GM18526 (cell line): ENCODE measurements around the gene TMEM213.

Source experiments
- POLR2A ChIP-seq: IDR thresholded peaks from 3 replicates; pipeline ENCODE4 v1.6.1; 2011; ENCODE audit not compliant: insufficient read length; ENCODE audit errors: extremely low read depth

TMEM213 gene

DNA sequence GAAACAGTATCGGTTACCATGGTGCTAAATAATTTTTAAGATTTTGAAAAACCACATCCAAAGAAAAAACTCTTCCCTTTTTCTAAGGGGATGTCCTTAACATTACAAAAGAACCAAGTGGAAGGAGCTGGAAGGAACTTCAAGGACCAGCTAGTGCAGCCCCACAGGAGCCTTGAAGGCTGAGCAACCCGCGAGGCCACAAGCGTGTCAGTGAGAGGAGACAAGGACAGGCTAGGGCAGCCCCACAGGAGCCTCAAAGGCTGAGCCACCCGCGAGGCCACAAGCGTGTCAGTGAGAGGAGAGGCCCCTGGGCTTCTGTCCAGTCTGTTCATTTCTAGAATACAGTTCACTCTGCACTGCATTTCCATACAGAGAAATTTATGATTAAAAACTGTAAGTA, 80.3 kb downstream of the TMEM213 start:
- no peak for TF ChIP-seq POLR2A

DNA sequence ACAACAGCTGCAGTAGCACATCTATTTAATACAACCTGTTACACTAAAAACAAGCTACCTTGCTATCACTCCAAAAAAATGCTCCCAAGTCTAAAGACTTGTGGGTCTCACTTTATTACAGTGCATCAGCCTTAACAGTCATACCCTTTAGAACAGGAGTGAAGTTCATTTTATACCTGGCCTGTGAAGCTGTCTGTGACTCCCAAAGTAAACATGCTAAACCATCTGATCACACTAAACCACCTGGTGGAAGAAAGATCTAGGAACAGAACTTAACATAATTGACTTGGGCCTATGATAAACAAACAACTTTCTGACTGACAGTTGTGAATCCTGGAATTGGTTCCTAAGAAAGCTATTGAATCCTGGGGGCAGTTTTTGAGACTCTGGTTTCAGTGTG, 81.1 kb downstream of the TMEM213 start:
- no peak for TF ChIP-seq POLR2A

GRCh38 chr7:138879356-138879755, 81.6 kb downstream of the TMEM213 start:
- TF ChIP-seq POLR2A, result no peak

GRCh38 chr7:138880881-138881578, 83.2 kb downstream of the TMEM213 start:
- no peak for TF ChIP-seq POLR2A

- TF ChIP-seq POLR2A, result no peak
Observed at GRCh38 chr7:138881579-138882188, 83.9 kb downstream of the TMEM213 start.

- no peak for TF ChIP-seq POLR2A
Observed at GRCh38 chr7:138882249-138882648, 84.5 kb downstream of the TMEM213 start.

DNA sequence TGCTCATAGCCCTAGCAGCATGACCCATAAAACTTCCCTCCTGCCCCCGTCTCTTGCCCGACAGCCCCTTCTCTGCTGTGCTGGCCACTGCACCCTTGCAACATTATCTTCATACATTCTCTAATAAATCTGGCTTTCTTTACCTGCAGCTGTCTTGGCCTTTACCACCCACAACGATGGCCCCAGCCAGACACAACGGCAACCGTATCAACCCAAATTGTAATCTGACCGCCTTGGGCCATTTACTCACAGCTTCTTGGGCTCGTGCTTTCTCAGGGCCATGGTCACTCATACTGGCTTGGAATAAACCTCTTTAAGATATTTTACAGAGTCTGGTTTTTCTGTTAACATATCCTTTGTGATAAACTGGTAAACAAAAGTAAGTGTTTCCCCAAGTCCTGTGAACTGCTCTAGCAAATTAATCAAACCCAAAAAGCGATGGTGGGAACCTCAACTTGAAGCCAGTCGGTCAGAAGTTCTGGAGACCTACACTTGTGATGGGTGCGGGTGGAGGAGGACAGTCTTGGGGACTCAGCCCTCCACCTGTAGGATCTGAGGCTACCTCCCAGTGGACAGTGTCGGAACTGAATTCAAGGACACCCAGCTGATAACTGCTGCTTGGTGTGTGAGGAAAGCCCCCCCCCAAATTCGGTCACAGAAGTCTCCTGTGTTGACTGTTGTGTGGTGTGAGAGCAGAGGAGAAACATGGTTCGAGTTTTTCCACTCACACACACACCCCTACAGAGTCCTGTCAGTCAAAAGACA, 87.8 kb downstream of the TMEM213 start:
- TF ChIP-seq POLR2A, result no peak

DNA sequence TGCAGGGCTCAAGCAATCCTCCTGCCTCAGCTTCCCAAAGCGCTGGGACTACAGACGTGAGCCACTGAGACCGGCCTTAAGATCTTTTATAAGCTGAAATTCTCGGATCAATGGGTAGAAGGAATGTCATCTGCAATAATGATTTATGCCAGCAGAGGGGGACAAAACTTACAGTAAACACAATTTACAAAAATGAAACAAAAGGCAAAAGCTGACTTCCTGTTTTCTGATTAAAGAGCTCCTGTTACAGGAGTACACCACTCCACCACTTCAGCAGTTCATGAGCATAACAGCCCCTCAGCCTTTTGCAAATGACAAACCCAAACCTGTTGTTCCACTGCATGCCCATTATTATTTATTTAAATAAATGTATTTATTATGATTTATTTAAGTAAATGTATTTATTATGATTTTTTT, 88.7 kb downstream of the TMEM213 start:
- no peak for TF ChIP-seq POLR2A

DNA sequence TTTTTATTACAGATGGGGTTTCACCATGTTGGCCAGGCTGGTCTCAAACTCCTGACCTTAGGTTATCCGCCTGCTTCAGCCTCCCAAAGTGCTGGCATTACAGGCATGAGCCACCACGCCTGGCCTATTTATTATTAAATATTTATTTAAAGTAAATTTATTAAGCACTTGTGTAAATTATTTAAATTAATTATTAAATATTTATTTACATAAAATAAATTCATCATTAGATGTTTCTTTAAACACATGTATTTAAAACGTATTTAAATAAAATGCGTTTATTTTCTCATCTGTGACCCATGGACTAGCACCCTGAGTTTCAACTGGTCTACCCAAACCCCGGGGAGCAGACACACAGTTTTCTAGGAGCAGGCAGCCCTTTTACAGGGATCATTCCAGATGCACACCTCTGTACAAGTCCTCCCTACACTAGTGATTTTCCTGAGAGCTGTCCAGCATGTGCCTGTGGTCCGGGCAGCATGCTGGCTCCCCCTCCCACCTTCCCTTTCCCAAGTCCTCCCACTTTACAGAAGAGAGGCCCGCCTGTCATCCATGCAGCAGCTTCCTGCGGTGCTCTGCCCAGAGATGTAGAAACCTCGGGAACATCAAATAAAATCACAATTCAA, 89.4 kb downstream of the TMEM213 start:
- TF ChIP-seq POLR2A, result no peak
